OCI-LY7 (cell line): ENCODE data around the gene KIAA1328.

ENCODE experiments used
- EZH2phosphoT487 ChIP-seq: fragments of 200-600 bp; sonication (generic); IDR thresholded peaks from 2 replicates; pipeline ENCODE4 v1.6.1; 2018; ENCODE audit warnings: low read depth, borderline replicate concordance, mild to moderate bottlenecking, mixed run types, antibody characterized with exemption, low read length, moderate library complexity, mixed read lengths
- TF ChIP-seq, protein P1 (sequence below): fragments of 200-600 bp; sonication (generic); conservative IDR thresholded peaks from 2 replicates; pipeline ENCODE4 v1.5.1; 2014; ENCODE audit warnings: mild to moderate bottlenecking, antibody characterized with exemption, low read length, moderate library complexity, mixed read lengths

DNA sequence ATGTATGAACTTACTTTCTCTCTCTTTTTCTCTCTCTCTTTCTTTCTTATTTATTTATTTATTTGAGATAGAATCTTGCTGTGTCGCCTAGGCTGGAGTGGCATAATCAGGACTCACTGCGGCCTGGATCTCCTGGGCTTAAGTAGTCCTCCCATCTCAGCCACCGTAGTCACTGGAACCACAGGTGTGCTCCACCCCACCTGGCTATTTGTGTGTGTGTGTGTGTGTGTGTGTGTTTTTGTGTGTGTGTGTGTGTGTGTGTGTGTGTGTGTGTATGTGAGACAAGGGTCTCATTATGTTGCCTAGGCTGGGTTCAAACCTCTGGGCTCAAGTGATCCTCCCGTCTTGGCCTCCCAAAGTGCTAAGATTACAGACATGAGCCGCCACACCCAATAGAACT lies 64.3 kb downstream of the KIAA1328 start:
- TF ChIP-seq, protein P1, sequence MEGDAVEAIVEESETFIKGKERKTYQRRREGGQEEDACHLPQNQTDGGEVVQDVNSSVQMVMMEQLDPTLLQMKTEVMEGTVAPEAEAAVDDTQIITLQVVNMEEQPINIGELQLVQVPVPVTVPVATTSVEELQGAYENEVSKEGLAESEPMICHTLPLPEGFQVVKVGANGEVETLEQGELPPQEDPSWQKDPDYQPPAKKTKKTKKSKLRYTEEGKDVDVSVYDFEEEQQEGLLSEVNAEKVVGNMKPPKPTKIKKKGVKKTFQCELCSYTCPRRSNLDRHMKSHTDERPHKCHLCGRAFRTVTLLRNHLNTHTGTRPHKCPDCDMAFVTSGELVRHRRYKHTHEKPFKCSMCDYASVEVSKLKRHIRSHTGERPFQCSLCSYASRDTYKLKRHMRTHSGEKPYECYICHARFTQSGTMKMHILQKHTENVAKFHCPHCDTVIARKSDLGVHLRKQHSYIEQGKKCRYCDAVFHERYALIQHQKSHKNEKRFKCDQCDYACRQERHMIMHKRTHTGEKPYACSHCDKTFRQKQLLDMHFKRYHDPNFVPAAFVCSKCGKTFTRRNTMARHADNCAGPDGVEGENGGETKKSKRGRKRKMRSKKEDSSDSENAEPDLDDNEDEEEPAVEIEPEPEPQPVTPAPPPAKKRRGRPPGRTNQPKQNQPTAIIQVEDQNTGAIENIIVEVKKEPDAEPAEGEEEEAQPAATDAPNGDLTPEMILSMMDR = no peak
- TF ChIP-seq EZH2phosphoT487 = no peak
